HEK293 (cell line): ENCODE data around the gene PRR36.

Experiments used
- KLF10 ChIP-seq: fragments of 450-650 bp; IDR thresholded peaks from 2 replicates; pipeline ENCODE4 v1.5.1; 2018; ENCODE audit warnings: missing biosample characterization, mild to moderate bottlenecking, missing genetic modification characterization
- TRIM28 ChIP-seq: IDR thresholded peaks from 2 replicates; pipeline ENCODE4 v1.6.1; 2011; ENCODE audit warnings: low read length, control low read depth, borderline replicate concordance
- ZNF23 ChIP-seq: fragments of 450-650 bp; formaldehyde crosslinking; IDR thresholded peaks from 2 replicates; pipeline ENCODE4 v1.5.1; 2016; ENCODE audit warnings: missing biosample characterization, missing genetic modification characterization, borderline replicate concordance
- ZNF274 ChIP-seq, 2 experiments: fragments of 200-500 bp in 1 of 2; fragments of 450-650 bp in 1 of 2; sonication (Bioruptor generic) in 1 of 2; formaldehyde crosslinking in 1 of 2; IDR thresholded peaks; 2 replicates each; pipeline versions ENCODE4 v1.5.1 to v1.6.1; 2014 to 2016; ENCODE audit warnings: borderline replicate concordance in 1 of 2, inconsistent platforms in 1 of 2, low read length in 1 of 2, missing biosample characterization in 1 of 2, missing genetic modification characterization in 1 of 2
- ZNF366 ChIP-seq: fragments of 450-650 bp; formaldehyde crosslinking; conservative IDR thresholded peaks from 2 replicates; pipeline ENCODE4 v1.5.1; 2016; ENCODE audit warnings: missing biosample characterization, missing genetic modification characterization
- TF ChIP-seq, protein P1 (sequence below): fragments of 450-650 bp; formaldehyde crosslinking; IDR thresholded peaks from 2 replicates; pipeline ENCODE4 v1.5.1; 2016; ENCODE audit warnings: missing biosample characterization, missing genetic modification characterization
- TF ChIP-seq, protein P2 (sequence below): fragments of 450-650 bp; formaldehyde crosslinking; IDR thresholded peaks from 2 replicates; pipeline ENCODE4 v1.5.1; 2016; ENCODE audit warnings: missing biosample characterization, missing genetic modification characterization

DNA sequence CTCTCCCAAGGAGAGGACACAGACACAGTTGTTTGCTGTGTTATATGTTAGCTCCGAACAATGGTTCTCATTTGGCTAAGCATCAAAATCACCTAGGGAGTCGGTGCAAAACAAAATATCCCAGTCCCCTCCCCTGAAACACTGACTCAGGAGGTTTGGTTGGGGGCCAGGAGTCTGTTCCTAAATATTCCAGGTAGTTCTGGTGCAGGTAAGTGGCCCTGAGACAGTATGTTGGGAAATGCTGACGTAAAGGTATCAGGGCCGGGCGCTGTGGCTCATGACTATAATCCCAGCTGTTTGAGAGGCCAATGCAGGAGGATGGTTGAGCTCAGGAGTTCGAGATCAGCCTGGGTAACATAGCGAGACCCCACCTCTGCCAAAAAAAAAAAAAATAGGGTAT is 27.1 kb upstream of the PRR36 start:
- TF ChIP-seq KLF10 (tag by site-specific recombination): no peak
- no peak for TF ChIP-seq ZNF23 (tag by site-specific recombination)
- TF ChIP-seq, protein P1, sequence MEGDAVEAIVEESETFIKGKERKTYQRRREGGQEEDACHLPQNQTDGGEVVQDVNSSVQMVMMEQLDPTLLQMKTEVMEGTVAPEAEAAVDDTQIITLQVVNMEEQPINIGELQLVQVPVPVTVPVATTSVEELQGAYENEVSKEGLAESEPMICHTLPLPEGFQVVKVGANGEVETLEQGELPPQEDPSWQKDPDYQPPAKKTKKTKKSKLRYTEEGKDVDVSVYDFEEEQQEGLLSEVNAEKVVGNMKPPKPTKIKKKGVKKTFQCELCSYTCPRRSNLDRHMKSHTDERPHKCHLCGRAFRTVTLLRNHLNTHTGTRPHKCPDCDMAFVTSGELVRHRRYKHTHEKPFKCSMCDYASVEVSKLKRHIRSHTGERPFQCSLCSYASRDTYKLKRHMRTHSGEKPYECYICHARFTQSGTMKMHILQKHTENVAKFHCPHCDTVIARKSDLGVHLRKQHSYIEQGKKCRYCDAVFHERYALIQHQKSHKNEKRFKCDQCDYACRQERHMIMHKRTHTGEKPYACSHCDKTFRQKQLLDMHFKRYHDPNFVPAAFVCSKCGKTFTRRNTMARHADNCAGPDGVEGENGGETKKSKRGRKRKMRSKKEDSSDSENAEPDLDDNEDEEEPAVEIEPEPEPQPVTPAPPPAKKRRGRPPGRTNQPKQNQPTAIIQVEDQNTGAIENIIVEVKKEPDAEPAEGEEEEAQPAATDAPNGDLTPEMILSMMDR (tag by site-specific recombination): no peak
- TF ChIP-seq, protein P2, sequence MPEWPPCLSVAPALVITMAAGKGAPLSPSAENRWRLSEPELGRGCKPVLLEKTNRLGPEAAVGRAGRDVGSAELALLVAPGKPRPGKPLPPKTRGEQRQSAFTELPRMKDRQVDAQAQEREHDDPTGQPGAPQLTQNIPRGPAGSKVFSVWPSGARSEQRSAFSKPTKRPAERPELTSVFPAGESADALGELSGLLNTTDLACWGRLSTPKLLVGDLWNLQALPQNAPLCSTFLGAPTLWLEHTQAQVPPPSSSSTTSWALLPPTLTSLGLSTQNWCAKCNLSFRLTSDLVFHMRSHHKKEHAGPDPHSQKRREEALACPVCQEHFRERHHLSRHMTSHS (tag by site-specific recombination): no peak
- no peak for TF ChIP-seq TRIM28
- no peak for TF ChIP-seq ZNF366 (tag by site-specific recombination)
- no peak for TF ChIP-seq ZNF274 (IDR thresholded peaks at IDR 0.05; ENCODE audit: low read length)
- no peak for TF ChIP-seq ZNF274 (tag by site-specific recombination; IDR thresholded peaks at IDR 0.05; ENCODE audit: borderline replicate concordance)
